GM18517 (cell line): ENCODE results near the gene AKAP12.
"Not testable (repeated sequence)": the region's sequence is repeated elsewhere in the genome, so short reads cannot be mapped to it uniquely, and the experiment has no call there.

ENCODE experiments used
- ATAC-seq: cut with Tn5 transposase; IDR thresholded peaks from one replicate; pipeline ENCODE4 v1.9.1; 2021; ENCODE audit warnings: mild to moderate bottlenecking, moderate library complexity; ENCODE audit not compliant: unreplicated experiment

AKAP12 gene

GRCh38 chr6:151339369-151339768 is 99.6 kb downstream of the AKAP12 start:
- ATAC-seq: no peak

GRCh38 chr6:151340219-151340978 is 100.6 kb downstream of the AKAP12 start:
- no peak for ATAC-seq

GRCh38 chr6:151341476-151342195 is 101.9 kb downstream of the AKAP12 start:
- ATAC-seq: no peak

- not testable (repeated sequence) for ATAC-seq
These were observed 103.0 kb downstream of the AKAP12 start for GRCh38 chr6:151342750-151343149.

- no peak for ATAC-seq
These were observed 110.0 kb downstream of the AKAP12 start for GRCh38 chr6:151349651-151350270.

- ATAC-seq: no peak
These were observed 110.8 kb downstream of the AKAP12 start for GRCh38 chr6:151350442-151351145.

- ATAC-seq: no peak
These were observed 111.5 kb downstream of the AKAP12 start for GRCh38 chr6:151351146-151351700.

GRCh38 chr6:151351731-151352130 is 112.0 kb downstream of the AKAP12 start:
- no peak for ATAC-seq

- no peak for ATAC-seq
These were observed 112.9 kb downstream of the AKAP12 start for GRCh38 chr6:151352410-151353396.

GRCh38 chr6:151353795-151354194 is 114.0 kb downstream of the AKAP12 start:
- no peak for ATAC-seq

- not testable (repeated sequence) for ATAC-seq
These were observed 117.2 kb downstream of the AKAP12 start for GRCh38 chr6:151356983-151357382.

GRCh38 chr6:151357758-151358436 is 118.1 kb downstream of the AKAP12 start:
- ATAC-seq: no peak

GRCh38 chr6:151358475-151358874 is 118.7 kb downstream of the AKAP12 start:
- no peak for ATAC-seq

- ATAC-seq: no peak
These were observed 119.7 kb downstream of the AKAP12 start for GRCh38 chr6:151359486-151359885.

- no peak for ATAC-seq
These were observed 125.5 kb downstream of the AKAP12 start for GRCh38 chr6:151365233-151365632.

- no peak for ATAC-seq
These were observed 130.8 kb downstream of the AKAP12 start for GRCh38 chr6:151370509-151371078.

GRCh38 chr6:151372164-151372563 is 132.4 kb downstream of the AKAP12 start:
- ATAC-seq: no peak

GRCh38 chr6:151374036-151374683 is 134.4 kb downstream of the AKAP12 start:
- no peak for ATAC-seq
